ENCODE results near the gene SALL4. TPM values are rescaled to one million over a fixed set of nuclear protein-coding genes. Genes with fewer than 3 reads are reported as not detected.
A peak's percentile ranks its signal among the peaks of the same experiment; 100 is the strongest.

The SALL4 gene
- total and polyA plus RNA-seq, 2 of the 8 experiments (the other 6 are each of a cell fraction or from before 2014, with no cell fraction given): 108 to 235 TPM

DNA sequence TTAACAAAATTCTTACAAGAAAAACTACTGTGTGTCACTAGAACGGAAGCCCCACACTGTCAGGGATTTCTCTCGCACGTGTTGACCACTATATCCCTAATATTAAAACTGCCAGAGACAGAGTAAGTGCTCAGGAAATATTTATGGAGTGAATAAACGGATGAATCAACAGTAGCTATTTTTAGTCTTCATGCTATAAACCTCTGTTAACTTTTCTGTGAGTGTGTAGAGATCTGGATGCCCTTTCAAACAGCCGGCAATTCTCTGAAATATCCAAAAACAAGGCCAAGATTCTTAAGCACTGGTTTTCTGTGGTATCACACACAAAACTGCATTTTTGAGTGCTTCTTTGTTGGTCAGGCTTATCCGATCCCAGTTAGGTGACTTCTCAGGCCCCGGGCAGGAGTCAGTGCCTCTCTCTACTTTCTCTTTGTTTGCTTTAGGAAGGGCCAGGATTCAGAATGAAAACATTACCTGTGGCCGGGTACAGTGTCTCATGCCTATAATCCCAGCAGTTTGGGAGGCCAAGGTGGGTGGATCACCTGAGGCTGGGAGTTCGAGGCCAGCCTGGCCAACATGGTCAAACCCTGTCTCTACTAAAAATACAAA lies 49.9 kb downstream of the SALL4 start:
- Histone ChIP-seq H2AFZ (ENCODE audit: low read length) (no peak overlapping the region), H3K4me2 (ENCODE audit: insufficient read depth in 1 of 2, low read depth in 2 of 2, low read length in 2 of 2) (no peak overlapping the region)
- TF ChIP-seq EGR1 (IDR thresholded peaks at IDR 0.05; ENCODE audit: borderline replicate concordance, low read depth, low read length): no peak
- TF ChIP-seq CBX5 (IDR thresholded peaks at IDR 0.05; ENCODE audit: low read depth, low read length): no peak
- TF ChIP-seq CEBPB (IDR thresholded peaks at IDR 0.05; ENCODE audit: low read depth, low read length): no peak
- TF ChIP-seq TCF12 (IDR thresholded peaks at IDR 0.05; ENCODE audit: low read depth, low read length): no peak

More for the DNA sequence above, 49.9 kb downstream of the SALL4 start:
- Histone ChIP-seq H3K4me3 (ENCODE audit: extremely low read depth in 1 of 4, insufficient read depth in 2 of 4, low read depth in 3 of 4, low read length in 4 of 4) (no peak overlapping the region), H3K56ac (replicated peaks; ENCODE audit: insufficient read length, low read depth, low read length) (no peak overlapping the region), H2BK15ac (ENCODE audit: low read length) (no peak overlapping the region), H4K8ac (ENCODE audit: extremely low read depth, insufficient read depth, low read length) (no peak overlapping the region), H3K4me1 (replicated peaks in 1 of 4; ENCODE audit: control insufficient read depth in 3 of 4, insufficient read depth in 4 of 4, low read length in 3 of 4) (peaks cover 0 to 3% (median 0%) of the 10 kb centered on the region in 4 experiments; a peak in 3 of 7 replicates), H3K23ac (ENCODE audit: insufficient read length) (no peak overlapping the region), H3K14ac (ENCODE audit: insufficient read length) (no peak overlapping the region), H3K9me3 (ENCODE audit: insufficient read depth in 2 of 2, low read depth in 1 of 2, low read length in 1 of 2) (no peaks in the 10 kb centered on the region), H3K9ac (replicated peaks in 1 of 4; ENCODE audit: extremely low read depth in 1 of 4, low read depth in 3 of 4, low read length in 3 of 4) (no peak overlapping the region), H4K20me1 (replicated peaks in 1 of 2; ENCODE audit: control insufficient read depth in 1 of 2, insufficient read depth in 2 of 2, low read length in 2 of 2) (no peaks in the 10 kb centered on the region), H3K4ac (replicated peaks; ENCODE audit: insufficient read length, low read depth, low read length) (no peak overlapping the region), H3K79me2 (ENCODE audit: control insufficient read depth in 1 of 2, insufficient read depth in 2 of 2, low read length in 2 of 2) (no peaks in the 10 kb centered on the region), H3K27ac (ENCODE audit: low read depth, low read length) (no peak overlapping the region), H4K5ac (ENCODE audit: insufficient read length, low read depth, low read length) (no peak overlapping the region), H3K27me3 (replicated peaks in 1 of 4; ENCODE audit: control insufficient read depth in 3 of 4, extremely low read depth in 1 of 4, insufficient read depth in 3 of 4, low read length in 3 of 4) (no peaks in the 10 kb centered on the region), H3K23me2 (ENCODE audit: low read depth, low read length) (no peaks in the 10 kb centered on the region), H2BK5ac (ENCODE audit: low read depth, low read length) (no peak overlapping the region), H2BK120ac (replicated peaks; ENCODE audit: low read depth, low read length) (no peak overlapping the region), H2BK20ac (ENCODE audit: low read length) (no peak overlapping the region), H3K18ac (ENCODE audit: extremely low read depth, low read length) (no peak overlapping the region), H2AK5ac (ENCODE audit: low read depth, low read length) (no peak overlapping the region), H2BK12ac (ENCODE audit: low read depth, low read length) (0 out of 2 replicates have a peak overlapping the region, but pooled peaks have one; percentile 39), H3K79me1 (ENCODE audit: low read depth, low read length) (no peaks in the 10 kb centered on the region), H3K36me3 (ENCODE audit: control insufficient read depth in 2 of 4, insufficient read depth in 4 of 4, low read length in 3 of 4) (no peaks in the 10 kb centered on the region), H4K91ac (replicated peaks; ENCODE audit: insufficient read length, low read length) (no peak overlapping the region)
- DNase-seq (ENCODE audit: low read depth in 1 of 2, low spot score in 2 of 2) (no peak), FAIRE-seq (no peak)
- ChIA-PET CTCF (ENCODE audit: partially characterized antibody) (interaction anchor here (0.6 kb wide), 1 partner anchor 136 kb away, joined by 3 read pairs; no protein-coding TSS in a partner anchor), POLR2A (ENCODE audit: partially characterized antibody) (no interaction called here)
- WGBS, 2 experiments (ENCODE audit: extremely low coverage in 1 of 2, insufficient coverage in 1 of 2, insufficient read length in 1 of 2, insufficient replicate concordance in 2 of 2, low coverage in 1 of 2, low lambda C conversion rate in 2 of 2, missing lambda C conversion rate in 1 of 2): 86% methylated on average over 9 of the region's 9 CpGs; no CpG with 5 or more reads in 1 of the 2 experiments
